Neural cell (in vitro differentiated cells): Measurements from ENCODE around the gene KRTAP19-7.

Experiments
- CTCF ChIP-seq: fragments of 450-650 bp; IDR thresholded peaks from 2 replicates; pipeline ENCODE4 v1.5.1; 2014; ENCODE audit warnings: antibody characterized with exemption, mild to moderate bottlenecking, moderate library complexity; ENCODE audit not compliant: poor library complexity, severe bottlenecking
- EP300 ChIP-seq: fragments of 450-650 bp; conservative IDR thresholded peaks from 2 replicates; pipeline ENCODE4 v1.6.1; 2014; ENCODE audit warnings: antibody characterized with exemption, mild to moderate bottlenecking, moderate library complexity; ENCODE audit not compliant: poor library complexity, severe bottlenecking
- POLR2AphosphoS5 ChIP-seq: IDR thresholded peaks from 2 replicates; pipeline ENCODE4 v1.6.1; 2012
- TAF1 ChIP-seq: IDR thresholded peaks from 2 replicates; pipeline ENCODE4 v1.6.1; 2012; ENCODE audit warnings: low read depth

- TF ChIP-seq CTCF = no peak
- TF ChIP-seq TAF1 = no peak
- no peak for TF ChIP-seq POLR2AphosphoS5
- no peak for TF ChIP-seq EP300
Observed at GRCh38 chr21:30592140-30592539, 31.0 kb upstream of the KRTAP19-7 start, which contains the start of gene KRTAP6-3.
